Neural cell (in vitro differentiated cells): Measurements from ENCODE around the gene NRG2.

Experiments used
- EP300 ChIP-seq: fragments of 450-650 bp; conservative IDR thresholded peaks from 2 replicates; pipeline ENCODE4 v1.6.1; 2014; ENCODE audit warnings: antibody characterized with exemption, mild to moderate bottlenecking, moderate library complexity; ENCODE audit not compliant: poor library complexity, severe bottlenecking
- EZH2 ChIP-seq: fragments of 200-600, 300-800 bp; shearing (Covaris generic), sonication (generic); IDR thresholded peaks from 2 replicates; pipeline ENCODE4 v1.6.1; 2014; ENCODE audit warnings: antibody characterized with exemption, low read length, borderline replicate concordance, mild to moderate bottlenecking; ENCODE audit not compliant: insufficient read depth, poor library complexity, severe bottlenecking
- TAF1 ChIP-seq: IDR thresholded peaks from 2 replicates; pipeline ENCODE4 v1.6.1; 2012; ENCODE audit warnings: low read depth
- TF ChIP-seq, protein P1 (sequence below): fragments of 450-650 bp; IDR thresholded peaks from 2 replicates; pipeline ENCODE4 v1.5.1; 2014; ENCODE audit warnings: antibody characterized with exemption, mild to moderate bottlenecking, moderate library complexity; ENCODE audit not compliant: poor library complexity, severe bottlenecking

DNA sequence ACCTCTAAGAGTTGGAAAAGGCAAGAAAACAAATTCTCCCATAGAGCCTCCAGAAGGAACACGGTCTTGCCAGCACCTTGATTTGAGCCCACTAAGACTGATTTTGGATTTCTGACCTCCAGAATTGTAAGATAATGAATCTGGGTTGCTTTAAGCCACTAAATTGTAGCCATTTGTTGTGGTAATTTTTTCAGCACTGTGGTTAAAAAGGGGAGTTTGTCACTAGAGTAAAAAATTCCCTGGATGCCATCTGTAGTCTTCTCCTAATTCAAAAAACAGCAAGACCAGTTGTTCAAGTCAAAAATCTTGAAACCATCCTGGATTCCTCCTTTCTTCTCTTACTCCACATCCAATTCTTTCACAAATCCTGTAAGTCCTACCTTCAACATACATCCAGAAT is 39.6 kb downstream of the NRG2 start:
- TF ChIP-seq, protein P1, sequence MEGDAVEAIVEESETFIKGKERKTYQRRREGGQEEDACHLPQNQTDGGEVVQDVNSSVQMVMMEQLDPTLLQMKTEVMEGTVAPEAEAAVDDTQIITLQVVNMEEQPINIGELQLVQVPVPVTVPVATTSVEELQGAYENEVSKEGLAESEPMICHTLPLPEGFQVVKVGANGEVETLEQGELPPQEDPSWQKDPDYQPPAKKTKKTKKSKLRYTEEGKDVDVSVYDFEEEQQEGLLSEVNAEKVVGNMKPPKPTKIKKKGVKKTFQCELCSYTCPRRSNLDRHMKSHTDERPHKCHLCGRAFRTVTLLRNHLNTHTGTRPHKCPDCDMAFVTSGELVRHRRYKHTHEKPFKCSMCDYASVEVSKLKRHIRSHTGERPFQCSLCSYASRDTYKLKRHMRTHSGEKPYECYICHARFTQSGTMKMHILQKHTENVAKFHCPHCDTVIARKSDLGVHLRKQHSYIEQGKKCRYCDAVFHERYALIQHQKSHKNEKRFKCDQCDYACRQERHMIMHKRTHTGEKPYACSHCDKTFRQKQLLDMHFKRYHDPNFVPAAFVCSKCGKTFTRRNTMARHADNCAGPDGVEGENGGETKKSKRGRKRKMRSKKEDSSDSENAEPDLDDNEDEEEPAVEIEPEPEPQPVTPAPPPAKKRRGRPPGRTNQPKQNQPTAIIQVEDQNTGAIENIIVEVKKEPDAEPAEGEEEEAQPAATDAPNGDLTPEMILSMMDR, result no peak
- TF ChIP-seq EP300 (no peak), TAF1 (no peak), EZH2 (no peak)
